Neutrophil (primary cell): ENCODE results near the gene NBEA.

Experiments
- H3K27ac ChIP-seq: fragments of 200-600 bp; sonication (generic); 2 replicates; pipeline ENCODE4 v1.5.1; 2016; ENCODE audit warnings: mild to moderate bottlenecking, moderate library complexity
- H3K27me3 ChIP-seq: fragments of 200-600 bp; sonication (generic); 2 replicates; pipeline ENCODE4 v1.6.0; 2016; ENCODE audit warnings: mild to moderate bottlenecking
- H3K36me3 ChIP-seq: fragments of 200-600 bp; sonication (generic); 2 replicates; pipeline ENCODE4 v1.5.1; 2017
- H3K4me1 ChIP-seq, 2 experiments: fragments of 200-600 bp in 1 of 2; sonication (generic) in 1 of 2; 1 replicate in 1 of 2; 2 replicates in 1 of 2; pipeline versions ENCODE4 v1.5.1 to v1.6.1; 2013 to 2016; ENCODE audit warnings: low read depth in 1 of 2, low read length in 1 of 2, mild to moderate bottlenecking in 1 of 2, moderate library complexity in 1 of 2; ENCODE audit not compliant: control insufficient read depth in 1 of 2, insufficient read depth in 1 of 2
- H3K4me3 ChIP-seq, 2 experiments: fragments of 200-600 bp in 1 of 2; sonication (generic) in 1 of 2; 1 replicate in 1 of 2; 2 replicates in 1 of 2; pipeline ENCODE4 v1.5.1; 2013 to 2016; ENCODE audit warnings: low read depth in 1 of 2, low read length in 1 of 2, mild to moderate bottlenecking in 1 of 2, moderate library complexity in 1 of 2
- H3K9me3 ChIP-seq: fragments of 200-600 bp; sonication (generic); 2 replicates; pipeline ENCODE4 v1.5.1; 2016
- TF ChIP-seq, protein P1 (sequence below): fragments of 200-600 bp; sonication (generic); IDR thresholded peaks from 2 replicates; pipeline ENCODE4 v1.5.1; 2016; ENCODE audit warnings: antibody characterized with exemption

NBEA gene

GRCh38 chr13:35482527-35482926, 540.5 kb downstream of the NBEA start:
- Histone ChIP-seq H3K36me3 (no peaks in the 10 kb centered on the region), H3K27me3 (peaks cover 70% of the 10 kb centered on the region), H3K27ac (no peak overlapping the region), H3K4me3 (no peak overlapping the region), H3K9me3 (no peaks in the 10 kb centered on the region), H3K4me1 (no peaks in the 10 kb centered on the region)
- TF ChIP-seq, protein P1, sequence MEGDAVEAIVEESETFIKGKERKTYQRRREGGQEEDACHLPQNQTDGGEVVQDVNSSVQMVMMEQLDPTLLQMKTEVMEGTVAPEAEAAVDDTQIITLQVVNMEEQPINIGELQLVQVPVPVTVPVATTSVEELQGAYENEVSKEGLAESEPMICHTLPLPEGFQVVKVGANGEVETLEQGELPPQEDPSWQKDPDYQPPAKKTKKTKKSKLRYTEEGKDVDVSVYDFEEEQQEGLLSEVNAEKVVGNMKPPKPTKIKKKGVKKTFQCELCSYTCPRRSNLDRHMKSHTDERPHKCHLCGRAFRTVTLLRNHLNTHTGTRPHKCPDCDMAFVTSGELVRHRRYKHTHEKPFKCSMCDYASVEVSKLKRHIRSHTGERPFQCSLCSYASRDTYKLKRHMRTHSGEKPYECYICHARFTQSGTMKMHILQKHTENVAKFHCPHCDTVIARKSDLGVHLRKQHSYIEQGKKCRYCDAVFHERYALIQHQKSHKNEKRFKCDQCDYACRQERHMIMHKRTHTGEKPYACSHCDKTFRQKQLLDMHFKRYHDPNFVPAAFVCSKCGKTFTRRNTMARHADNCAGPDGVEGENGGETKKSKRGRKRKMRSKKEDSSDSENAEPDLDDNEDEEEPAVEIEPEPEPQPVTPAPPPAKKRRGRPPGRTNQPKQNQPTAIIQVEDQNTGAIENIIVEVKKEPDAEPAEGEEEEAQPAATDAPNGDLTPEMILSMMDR: no peak

- no peaks in the 10 kb centered on the region for H3K4me1 ChIP-seq
- H3K27ac ChIP-seq: no peak overlapping the region
- no peak overlapping the region for H3K4me3 ChIP-seq
- TF ChIP-seq, protein P1: no peak
- no peaks in the 10 kb centered on the region for H3K36me3 ChIP-seq
- H3K9me3 ChIP-seq: no peaks in the 10 kb centered on the region
- H3K27me3 ChIP-seq: peaks cover 58% of the 10 kb centered on the region
Observed at GRCh38 chr13:35483761-35484160, 541.7 kb downstream of the NBEA start.

DNA sequence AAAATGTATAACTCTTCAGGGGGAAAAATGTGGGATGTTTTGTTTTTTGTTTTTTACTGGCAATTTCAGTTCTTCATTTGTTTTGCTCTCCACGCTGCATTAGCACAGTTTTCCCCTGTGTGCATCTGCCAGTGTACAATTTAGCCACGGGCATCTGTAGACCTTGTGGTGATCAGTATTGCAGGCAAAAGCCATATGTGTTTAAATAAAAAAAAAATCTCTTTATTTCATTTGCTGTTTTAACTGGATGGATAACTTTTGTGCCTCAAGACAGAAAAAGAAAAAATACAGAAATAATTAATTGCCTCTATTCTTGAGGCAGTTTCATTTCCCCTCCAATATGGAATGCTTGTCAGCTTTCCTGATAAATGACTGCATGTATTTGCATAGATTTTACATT, 542.3 kb downstream of the NBEA start:
- H3K4me1 ChIP-seq: no peaks in the 10 kb centered on the region
- H3K36me3 ChIP-seq: no peaks in the 10 kb centered on the region
- H3K9me3 ChIP-seq: no peaks in the 10 kb centered on the region
- no peak overlapping the region for H3K27ac ChIP-seq
- H3K4me3 ChIP-seq: no peak overlapping the region
- TF ChIP-seq, protein P1: no peak
- H3K27me3 ChIP-seq: peaks cover 52% of the 10 kb centered on the region

- Histone ChIP-seq H3K4me3 (no peak overlapping the region), H3K4me1 (no peaks in the 10 kb centered on the region), H3K36me3 (no peaks in the 10 kb centered on the region), H3K9me3 (no peaks in the 10 kb centered on the region), H3K27me3 (peaks cover 41% of the 10 kb centered on the region), H3K27ac (no peak overlapping the region)
- TF ChIP-seq, protein P1: no peak
Observed at GRCh38 chr13:35485424-35485823, 543.4 kb downstream of the NBEA start.

- TF ChIP-seq, protein P1: no peak
- peaks cover 6% of the 10 kb centered on the region for H3K27me3 ChIP-seq
- no peak overlapping the region for H3K4me3 ChIP-seq
- no peaks in the 10 kb centered on the region for H3K36me3 ChIP-seq
- H3K27ac ChIP-seq: no peak overlapping the region
- no peaks in the 10 kb centered on the region for H3K9me3 ChIP-seq
- H3K4me1 ChIP-seq: no peaks in the 10 kb centered on the region
Observed at GRCh38 chr13:35489050-35489449, 547.0 kb downstream of the NBEA start.

- Histone ChIP-seq H3K36me3 (no peaks in the 10 kb centered on the region), H3K9me3 (no peaks in the 10 kb centered on the region), H3K4me1 (no peaks in the 10 kb centered on the region), H3K27me3 (no peaks in the 10 kb centered on the region), H3K27ac (no peak overlapping the region), H3K4me3 (no peak overlapping the region)
- TF ChIP-seq, protein P1: no peak
Observed at GRCh38 chr13:35496006-35496405, 553.9 kb downstream of the NBEA start.
